Sciatic nerve (tissue), 2 donors: ENCODE results near the gene SV2B. TPM values are rescaled to one million over a fixed set of nuclear protein-coding genes. Genes with fewer than 3 reads are reported as not detected.

Source experiments
- ATAC-seq: fragments of 200-7000 bp; cut with Tn5 transposase; one replicate; pipeline ENCODE4 v1.9.1; 2020; ENCODE audit warnings: mild to moderate bottlenecking, moderate library complexity
- DNase-seq: peaks from one replicate; pipeline ENCODE4 v3.0.0-alpha.2; 2020; ENCODE audit warnings: low spot score
- intact Hi-C: fragments of 100-400 bp; cut with DNase I; formaldehyde crosslinking; loops from one replicate; pipeline ENCODE4 v1.14.2; 2022
- total RNA-seq: library from RNA; stranded (reverse); fragmentation: NEBNext Ultra II Directional; extraction: Animal tissue kit (Norgen Biotek cat#: 25700); gene quantifications from one replicate; pipeline ENCODE4 v1.2.1, GENCODE V29; 2021
- donor health status: DM: no; HTN: no; CAD: no.
- donor health status: DM: no; HTN: no; CAD: no.

SV2B gene
- total RNA-seq, 1 donor from 2014 or later, result 19.1 TPM

- peak; percentile 36 for ATAC-seq
- no peak for DNase-seq
- intact Hi-C loops, result no loop called here
These were observed 954 bp downstream of the SV2B start for GRCh38 chr15:91100814-91101607.

GRCh38 chr15:91101608-91101920, 1.5 kb downstream of the SV2B start:
- no peak for ATAC-seq
- no peak for DNase-seq
- intact Hi-C loops, result no loop called here

GRCh38 chr15:91102546-91103330, 2.7 kb downstream of the SV2B start:
- no peak for ATAC-seq
- intact Hi-C loops, result no loop called here
- DNase-seq, result no peak

GRCh38 chr15:91104111-91104510, 4.1 kb downstream of the SV2B start:
- ATAC-seq (no peak), DNase-seq (no peak)
- intact Hi-C loops, result no loop called here

- ATAC-seq (no peak), DNase-seq (no peak)
- intact Hi-C loops, result no loop called here
These were observed 8.4 kb downstream of the SV2B start for GRCh38 chr15:91108421-91108820.

- DNase-seq (no peak), ATAC-seq (no peak)
- intact Hi-C loops, result no loop called here
These were observed 9.8 kb downstream of the SV2B start for GRCh38 chr15:91109885-91110284.

- intact Hi-C loops, result no loop called here
- DNase-seq, result no peak
- no peak for ATAC-seq
These were observed 10.3 kb downstream of the SV2B start for GRCh38 chr15:91110407-91110806.

GRCh38 chr15:91113030-91113429, 13.0 kb downstream of the SV2B start:
- intact Hi-C loops, result no loop called here
- no peak for ATAC-seq
- no peak for DNase-seq

GRCh38 chr15:91114301-91114700, 14.2 kb downstream of the SV2B start:
- no peak for ATAC-seq
- intact Hi-C loops, result no loop called here
- no peak for DNase-seq

GRCh38 chr15:91116113-91117067, 16.3 kb downstream of the SV2B start:
- intact Hi-C loops, result no loop called here
- peak; percentile 94 for ATAC-seq
- no peak for DNase-seq

GRCh38 chr15:91117375-91117774, 17.3 kb downstream of the SV2B start:
- DNase-seq, result no peak
- no peak for ATAC-seq
- intact Hi-C loops, result no loop called here

- DNase-seq, result no peak
- no peak for ATAC-seq
- intact Hi-C loops, result no loop called here
These were observed 18.9 kb downstream of the SV2B start for GRCh38 chr15:91118817-91119590.

- intact Hi-C loops, result no loop called here
These were observed 22.2 kb downstream of the SV2B start for GRCh38 chr15:91122296-91122695.

GRCh38 chr15:91124132-91124531, 24.1 kb downstream of the SV2B start:
- no peak for DNase-seq
- no peak for ATAC-seq
- intact Hi-C loops, result no loop called here

More at GRCh38 chr15:91122296-91122695, 22.2 kb downstream of the SV2B start:
- DNase-seq (no peak), ATAC-seq (no peak)

- ATAC-seq, result no peak
- intact Hi-C loops, result no loop called here
- DNase-seq, result no peak
These were observed 25.1 kb downstream of the SV2B start for GRCh38 chr15:91125162-91125561.

- intact Hi-C loops, result no loop called here
- ATAC-seq (no peak), DNase-seq (no peak)
These were observed 26.0 kb downstream of the SV2B start for GRCh38 chr15:91126080-91126479.

- ATAC-seq (no peak), DNase-seq (no peak)
- intact Hi-C loops, result no loop called here
These were observed 27.3 kb downstream of the SV2B start for GRCh38 chr15:91127236-91127955.

- no peak for ATAC-seq
- DNase-seq, result no peak
- intact Hi-C loops, result no loop called here
These were observed 28.0 kb downstream of the SV2B start for GRCh38 chr15:91128016-91128415.
